K562 (cell line): ENCODE data around the gene ATG7. TPM values are rescaled to one million over a fixed set of nuclear protein-coding genes. Genes with fewer than 3 reads are reported as not detected.

Experiments used
- ATAC-seq: fragments of 200-7000 bp; cut with Tn5 transposase; 3 replicates; pipeline ENCODE4 v1.9.1; 2020; ENCODE audit warnings: moderate library complexity
- BruUV-seq: library from RNA; stranded (reverse); fragments of 400-500 nt; replicated peaks from 2 replicates; lab custom pipeline; 2021; lab: Mats Ljungman, UMichigan
- CTCF ChIA-PET: fragments of 300-600 bp; formaldehyde crosslinking; extraction: SDS; loops from one replicate; lab custom pipeline; 2021; ENCODE audit warnings: low intra/inter-chr PET ratio; lab: Yijun Ruan, JAX
- POLR2A ChIA-PET: fragments of 300-600, 350-650 bp; sonication (Branson Sonifier 250); formaldehyde crosslinking; extraction: SDS; loops from one replicate; lab custom pipeline; 2021; ENCODE audit warnings: antibody characterized with exemption, inconsistent platforms; lab: Yijun Ruan, JAX
- DNase-seq, 4 experiments: peaks; one replicate each; pipeline versions ENCODE4 v3.0.0 to v3.0.0-alpha.2; 2011 to 2018; ENCODE audit warnings: low spot score in 3 of 4, mixed read lengths in 3 of 4; ENCODE audit errors: extremely low read depth in 1 of 4
- FAIRE-seq: peaks from 2 replicates; lab custom pipeline; 2011; peaks lifted over from hg19 to GRCh38; lab: Jason Lieb, UNC
- H2AFZ ChIP-seq: 2 replicates; pipeline ENCODE4 v1.6.0; 2011; ENCODE audit warnings: low read depth, low read length, control low read depth, inconsistent platforms
- H3K27ac ChIP-seq: fragments of 200-600 bp; 3 replicates; pipeline ENCODE4 v1.8.0; 2011; ENCODE audit warnings: low read depth, mild to moderate bottlenecking, control low read depth, inconsistent platforms, low read length, moderate library complexity, mixed read lengths; ENCODE audit errors: extremely low read depth
- H3K27me3 ChIP-seq, 2 experiments: fragments of 300-600 bp in 1 of 2; 2 replicates in 1 of 2; 3 replicates in 1 of 2; pipeline versions ENCODE4 v1.6.0 to v1.8.0; 2011; ENCODE audit warnings: inconsistent platforms in 2 of 2, low read length in 2 of 2, mild to moderate bottlenecking in 1 of 2, mixed read lengths in 1 of 2, moderate library complexity in 1 of 2; ENCODE audit not compliant: control insufficient read depth in 2 of 2, insufficient read depth in 2 of 2
- H3K36me3 ChIP-seq: fragments of 300-600 bp; 3 replicates; pipeline ENCODE4 v1.8.0; 2011; ENCODE audit warnings: mild to moderate bottlenecking, low read length, inconsistent platforms; ENCODE audit not compliant: control insufficient read depth, insufficient read depth
- H3K4me1 ChIP-seq, 2 experiments: fragments of 200-600 bp in 1 of 2; replicated peaks in 1 of 2; 2 replicates in 1 of 2; 3 replicates in 1 of 2; pipeline versions ENCODE4 v1.5.1 to v1.8.0; 2011; ENCODE audit warnings: inconsistent platforms in 2 of 2, low read length in 2 of 2, mild to moderate bottlenecking in 1 of 2, mixed read lengths in 1 of 2, moderate library complexity in 1 of 2; ENCODE audit not compliant: control insufficient read depth in 2 of 2, insufficient read depth in 2 of 2
- H3K4me2 ChIP-seq: 2 replicates; pipeline ENCODE4 v1.6.1; 2011; ENCODE audit warnings: low read length, control low read depth, inconsistent platforms, mixed read lengths; ENCODE audit not compliant: insufficient read depth
- H3K4me3 ChIP-seq: fragments of 200-600 bp; sonication (generic), shearing (Covaris generic); 2 replicates; pipeline ENCODE4 v1.5.1; 2016; ENCODE audit warnings: control low read depth, inconsistent platforms
- H3K79me2 ChIP-seq: fragments of 200-600 bp; 3 replicates; pipeline ENCODE4 v1.8.0; 2011; ENCODE audit warnings: low read length, inconsistent platforms; ENCODE audit not compliant: control insufficient read depth, insufficient read depth
- H3K9ac ChIP-seq, 2 experiments: 2 replicates each; pipeline versions ENCODE4 v1.6.0 to v1.6.1; 2011; ENCODE audit warnings: low read depth in 2 of 2, low read length in 2 of 2, control low read depth in 1 of 2, inconsistent platforms in 1 of 2, mild to moderate bottlenecking in 1 of 2, mixed read lengths in 1 of 2; ENCODE audit not compliant: insufficient read depth in 1 of 2
- H3K9me1 ChIP-seq: one replicate; pipeline ENCODE4 v1.6.0; 2011; ENCODE audit warnings: inconsistent platforms, mild to moderate bottlenecking, low read length, moderate library complexity; ENCODE audit not compliant: control insufficient read depth, insufficient read depth
- H3K9me3 ChIP-seq: replicated peaks from 2 replicates; pipeline ENCODE4 v1.5.1; 2011; ENCODE audit warnings: low read depth, low read length, inconsistent platforms; ENCODE audit not compliant: control insufficient read depth, insufficient read depth
- H4K20me1 ChIP-seq: replicated peaks from 2 replicates; pipeline ENCODE4 v1.6.1; 2011; ENCODE audit warnings: low read length, inconsistent platforms, mixed read lengths; ENCODE audit not compliant: control insufficient read depth, insufficient read depth
- ATF7 ChIP-seq: fragments of 450-650 bp; IDR thresholded peaks from 2 replicates; pipeline ENCODE4 v1.7.1; 2014; ENCODE audit warnings: mild to moderate bottlenecking, moderate library complexity
- CC2D1A ChIP-seq: fragments of 450-650 bp; IDR thresholded peaks from 2 replicates; pipeline ENCODE4 v1.6.1; 2017; ENCODE audit warnings: mild to moderate bottlenecking
- HOMEZ ChIP-seq: fragments of 250-450 bp; sonication (Bioruptor Pico); IDR thresholded peaks from 2 replicates; pipeline ENCODE4 v1.4.0; 2020; ENCODE audit warnings: mild to moderate bottlenecking, moderate library complexity
- MAZ ChIP-seq, 2 experiments: fragments of 450-650 bp in 1 of 2; sonication (generic) in 1 of 2; formaldehyde crosslinking; IDR thresholded peaks in 1 of 2; conservative IDR thresholded peaks in 1 of 2; 2 replicates each; pipeline versions ENCODE4 v1.4.0 to v1.5.0; 2020; ENCODE audit warnings: mild to moderate bottlenecking in 1 of 2, missing genetic modification reagents in 1 of 2
- NCOA1 ChIP-seq: fragments of 450-650 bp; IDR thresholded peaks from 2 replicates; pipeline ENCODE4 v1.6.1; 2016; ENCODE audit warnings: low read depth
- PBX2 ChIP-seq, 2 experiments: IDR thresholded peaks in 1 of 2; conservative IDR thresholded peaks in 1 of 2; 2 replicates each; pipeline ENCODE4 v1.6.1; 2016; ENCODE audit warnings: low read depth in 2 of 2, mild to moderate bottlenecking in 1 of 2, missing compliant biosample characterization in 1 of 2, missing genetic modification characterization in 1 of 2, moderate library complexity in 1 of 2
- POLR2AphosphoS2 ChIP-seq: IDR thresholded peaks from 2 replicates; pipeline ENCODE4 v1.6.1; 2012; ENCODE audit warnings: low read length, improper control_type of control experiment
- SIRT6 ChIP-seq: IDR thresholded peaks from one replicate; pipeline ENCODE4 v1.6.1; 2012; ENCODE audit warnings: low read depth, mild to moderate bottlenecking, control low read depth, inconsistent platforms, low read length, moderate library complexity
- SMARCE1 ChIP-seq: fragments of 450-650 bp; IDR thresholded peaks from 2 replicates; pipeline ENCODE4 v1.7.1; 2016; ENCODE audit warnings: mild to moderate bottlenecking
- SNAPC5 ChIP-seq: fragments of 250-450 bp; sonication (Bioruptor Pico); IDR thresholded peaks from 2 replicates; pipeline ENCODE4 v1.8.0; 2021; ENCODE audit warnings: moderate library complexity, mild to moderate bottlenecking, inconsistent platforms
- TCF3 ChIP-seq: sonication (generic); formaldehyde crosslinking; IDR thresholded peaks from 2 replicates; pipeline ENCODE4 v1.4.0; 2020; ENCODE audit warnings: mild to moderate bottlenecking, missing genetic modification reagents
- ZNF23 ChIP-seq: fragments of 250-450 bp; sonication (Bioruptor Pico); IDR thresholded peaks from 2 replicates; pipeline ENCODE4 v1.4.0; 2020; ENCODE audit warnings: mild to moderate bottlenecking
- ZNF717 ChIP-seq: fragments of 250-450 bp; sonication (Bioruptor Pico); IDR thresholded peaks from 2 replicates; pipeline ENCODE4 v1.5.0; 2021
- ZNF778 ChIP-seq: fragments of 450-650 bp; formaldehyde crosslinking; IDR thresholded peaks from 2 replicates; pipeline ENCODE4 v1.4.0; 2020; ENCODE audit warnings: mild to moderate bottlenecking, moderate library complexity
- WGBS: fragments of 100-300 bp; shearing (Covaris generic); methylation state at CpG from one replicate; pipeline ENCODE4 v1.1.6; 2016; ENCODE audit warnings: low coverage, mixed read lengths; ENCODE audit not compliant: insufficient coverage; ENCODE audit errors: missing lambda C conversion rate; 5-methylcytosine and 5-hydroxymethylcytosine counted together
- in situ Hi-C: fragments of 300-500 bp; cut with MboI; formaldehyde crosslinking; loops from 4 replicates; pipeline ENCODE4 v1.15.0; 2018; ENCODE audit warnings: inconsistent platforms, mixed read lengths
- intact Hi-C: fragments of 100-400 bp; cut with micrococcal nuclease; formaldehyde crosslinking; loops from 2 replicates; pipeline ENCODE4 v1.14.2; 2022
- polyA plus RNA-seq, 8 experiments: library from polyadenylated mRNA; depleted of rRNA in 4 of 8; stranded (reverse) in 5 of 8; unstranded in 3 of 8; fragments of >200 nt; fragmentation: Nextera tagmentation in 2 of 8; fragmentation: Illumina TruSeq in 1 of 8; extraction: Ambion mirVana in 2 of 8; extraction: Trizol in 1 of 8; gene quantifications; 2 replicates each; pipeline versions ENCODE4 v1.2.1 to v1.2.3, GENCODE V29; 2011 to 2014; ENCODE audit warnings: inconsistent platforms in 1 of 8, missing spikeins in 1 of 8
- total RNA-seq, 7 experiments: library from RNA; depleted of rRNA in 6 of 7; stranded (reverse); fragments of >200 nt in 6 of 7; fragmentation: Illumina TruSeq in 2 of 7; extraction: Trizol in 2 of 7; gene quantifications; 2 replicates each; pipeline versions ENCODE4 v1.2.1 to v1.2.3, GENCODE V29; 2011 to 2021; ENCODE audit warnings: low replicate concordance in 1 of 7

The ATG7 gene
- total and polyA plus RNA-seq, 9 of the 15 experiments (the other 6 are each of a cell fraction or from before 2014, with no cell fraction given) = 18.3 to 45.3 (median 33.6) TPM

- TF ChIP-seq TCF3 = 0 out of 2 replicates have a peak, but pooled peaks have one; percentile 38
Measured at GRCh38 chr3:11310258-11310657, 38.1 kb downstream of the ATG7 start (continued).

- no peaks in the 10 kb centered on the region for H3K79me2 ChIP-seq
- H3K9me3 ChIP-seq = 0 out of 2 replicates have a peak, but pooled peaks cover 4% of the 10 kb centered on the region
- no peak overlapping the region for H3K4me3 ChIP-seq
- no peaks in the 10 kb centered on the region for H4K20me1 ChIP-seq
- no peak overlapping the region for H3K27ac ChIP-seq
- ChIA-PET CTCF (no interaction called here), POLR2A (interaction anchor here (0.7 to 1.2 kb wide), 3 partner anchors 11 to 108 kb away, joined by 3 read pairs; no protein-coding TSS in a partner anchor)
- H3K27me3 ChIP-seq = no peaks in the 10 kb centered on the region
- ATAC-seq = no peak
- no TSS peak for BruUV-seq
- no peak overlapping the region for H2AFZ ChIP-seq
- H3K36me3 ChIP-seq = peaks cover 87% of the 10 kb centered on the region
- in situ Hi-C loops = no loop called here
- no peak for FAIRE-seq
- 93% methylated on average over 5 of the region's 5 CpGs for WGBS
- H3K4me2 ChIP-seq = no peak overlapping the region
- no peak for DNase-seq
- peaks cover 0 to 4% of the 10 kb centered on the region in 2 experiments; a peak in 3 of 5 replicates for H3K4me1 ChIP-seq
- H3K9me1 ChIP-seq = peaks cover 3% of the 10 kb centered on the region
- H3K9ac ChIP-seq = no peak overlapping the region
- intact Hi-C loops = no loop called here
- TF ChIP-seq POLR2AphosphoS2 (no peak), SIRT6 (no peak), ZNF23 (no peak), ATF7 (no peak), MAZ (CRISPR knock-in tag; conservative IDR thresholded peaks at IDR 0.05 in 1 of 2, IDR thresholded peaks at IDR 0.05 in 1 of 2) (no peak), HOMEZ (no peak), ZNF717 (CRISPR knock-in tag) (no peak), PBX2 (CRISPR knock-in tag; IDR thresholded peaks at IDR 0.05; ENCODE audit: low read depth) (no peak), PBX2 (tag; conservative IDR thresholded peaks at IDR 0.05; ENCODE audit: low read depth) (no peak), CC2D1A (no peak), ZNF778 (no peak), NCOA1 (no peak), SMARCE1 (no peak), SNAPC5 (no peak)
Measured at GRCh38 chr3:11312166-11312565, 40.0 kb downstream of the ATG7 start.
